Sciatic nerve (tissue), 2 donors: ENCODE results near the gene INSL3. TPM values are rescaled to one million over a fixed set of nuclear protein-coding genes. Genes with fewer than 3 reads are reported as not detected.
A peak's percentile ranks its signal among the peaks of the same experiment; 100 is the strongest.
"Not testable (repeated sequence)": the region's sequence is repeated elsewhere in the genome, so short reads cannot be mapped to it uniquely, and the experiment has no call there.

Source experiments
- ATAC-seq: fragments of 200-7000 bp; cut with Tn5 transposase; one replicate; pipeline ENCODE4 v1.9.1; 2020; ENCODE audit warnings: mild to moderate bottlenecking, moderate library complexity
- DNase-seq: peaks from one replicate; pipeline ENCODE4 v3.0.0-alpha.2; 2020; ENCODE audit warnings: low spot score
- intact Hi-C: fragments of 100-400 bp; cut with DNase I; formaldehyde crosslinking; loops from one replicate; pipeline ENCODE4 v1.14.2; 2022
- total RNA-seq: library from RNA; stranded (reverse); fragmentation: NEBNext Ultra II Directional; extraction: Animal tissue kit (Norgen Biotek cat#: 25700); gene quantifications from one replicate; pipeline ENCODE4 v1.2.1, GENCODE V29; 2021
- donor health status: DM: no; HTN: no; CAD: no.
- donor health status: DM: no; HTN: no; CAD: no.

INSL3 gene
- total RNA-seq, 1 donor from 2014 or later: not detected

DNA sequence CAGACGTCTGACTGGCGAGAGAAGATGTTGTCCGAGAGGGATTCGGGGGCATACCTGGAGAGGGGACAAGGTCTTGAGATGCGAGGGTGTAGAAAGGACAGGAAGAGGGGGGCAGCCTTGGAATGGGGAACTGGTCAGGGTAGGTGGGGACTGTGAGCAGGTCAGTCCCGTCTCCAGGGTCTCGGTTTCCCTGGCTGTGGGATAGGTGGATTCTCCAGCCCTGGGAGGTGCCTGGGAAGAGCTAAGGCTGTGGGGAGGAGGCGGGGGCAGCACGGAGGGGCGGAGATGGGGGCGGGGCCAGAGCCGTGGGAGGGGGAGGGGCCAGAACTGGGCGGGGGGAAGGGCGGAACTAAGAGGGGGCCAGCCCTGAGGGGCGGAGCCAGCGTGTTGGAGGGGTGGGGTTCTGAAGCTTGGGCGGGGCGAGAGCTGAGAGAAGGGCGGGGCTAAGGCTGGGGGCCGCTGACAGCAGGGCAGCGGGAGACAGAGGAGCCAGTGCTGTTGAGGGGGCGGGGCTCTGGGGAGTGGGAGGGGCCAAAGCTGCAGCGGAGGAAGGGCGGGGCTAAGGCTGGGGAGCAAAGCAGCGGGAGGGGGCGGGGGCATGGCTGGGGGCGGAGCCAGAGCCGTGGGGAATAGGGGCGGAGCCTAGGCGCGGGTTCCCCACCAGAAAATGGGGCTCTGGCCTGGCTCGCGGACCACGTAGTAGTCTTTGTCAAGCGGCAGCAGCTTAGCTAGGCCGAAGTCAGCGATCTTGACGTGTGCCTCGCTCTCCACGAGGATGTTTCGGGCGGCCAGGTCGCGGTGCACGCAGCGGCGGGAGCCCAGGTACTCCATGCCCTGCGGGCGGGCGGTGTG, 9.5 kb upstream of the INSL3 start:
- peak; percentile 90 for DNase-seq
- intact Hi-C loops: no loop called here

DNA sequence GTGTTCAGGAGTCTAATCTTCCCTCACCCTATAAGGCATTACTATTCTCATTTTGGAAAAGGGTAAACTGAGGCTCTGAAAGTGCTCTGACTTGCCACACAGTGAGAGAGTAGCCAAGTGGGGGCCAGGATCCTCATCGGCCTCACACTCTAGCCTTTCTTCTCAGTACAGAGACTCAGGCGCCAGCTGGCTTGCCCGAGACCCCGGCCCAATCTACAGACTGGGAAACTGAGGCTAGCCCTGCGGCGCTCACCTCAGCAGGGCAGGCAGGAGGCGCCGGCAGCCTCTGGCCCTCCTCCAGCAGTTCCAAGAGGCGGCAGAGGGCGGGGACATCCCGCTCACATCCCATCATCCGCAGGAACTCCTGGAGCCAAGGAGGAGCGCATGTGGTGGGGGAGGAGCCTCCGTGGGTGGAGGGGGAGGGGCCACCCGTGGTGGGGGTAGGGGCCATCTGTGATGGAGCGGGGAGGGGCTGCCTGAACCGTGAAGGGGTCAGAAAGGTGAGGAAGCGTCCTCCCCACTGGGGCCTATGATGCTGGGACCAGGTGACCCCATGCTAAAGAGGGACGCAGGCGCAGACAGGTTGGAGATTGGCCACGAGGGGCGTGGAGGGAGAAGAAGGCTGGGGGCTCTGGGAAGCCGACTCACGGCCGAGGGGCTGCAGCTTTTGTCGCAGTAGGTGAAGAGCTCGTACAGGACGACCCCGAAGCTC, 8.7 kb upstream of the INSL3 start:
- intact Hi-C loops: no loop called here
- peak; percentile 49 for ATAC-seq

More for the DNA sequence above, 9.5 kb upstream of the INSL3 start:
- peak; percentile 96 for ATAC-seq

DNA sequence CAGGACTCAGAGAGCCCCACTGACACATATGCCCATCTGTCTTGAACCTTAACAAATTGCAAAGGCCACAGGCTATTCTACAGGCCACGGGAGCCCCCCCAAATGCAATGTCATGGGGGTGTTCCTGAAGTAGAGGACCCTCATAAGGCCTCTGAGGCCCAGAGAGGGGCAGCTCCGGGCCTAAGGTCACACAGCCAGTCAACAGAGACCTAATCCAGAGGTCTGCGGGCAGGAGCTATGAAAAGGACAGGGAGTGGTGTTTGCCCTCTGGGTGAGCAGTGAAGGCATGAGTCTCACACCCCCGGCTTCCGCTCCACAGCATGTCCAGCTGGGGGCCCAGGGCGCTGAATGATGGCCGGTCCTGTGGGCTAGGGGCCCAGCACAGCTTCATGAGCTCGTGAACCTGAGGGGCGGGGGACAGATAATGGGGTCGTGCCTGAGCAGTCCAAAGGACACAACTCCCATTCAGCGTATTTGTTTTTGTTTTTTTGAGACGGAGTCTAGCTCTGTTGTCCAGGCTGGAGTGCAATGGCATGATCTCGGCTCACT, 5.3 kb upstream of the INSL3 start:
- ATAC-seq: no peak
- intact Hi-C loops: no loop called here
- DNase-seq: no peak

More for the DNA sequence above, 8.7 kb upstream of the INSL3 start:
- DNase-seq: peak; percentile 68

DNA sequence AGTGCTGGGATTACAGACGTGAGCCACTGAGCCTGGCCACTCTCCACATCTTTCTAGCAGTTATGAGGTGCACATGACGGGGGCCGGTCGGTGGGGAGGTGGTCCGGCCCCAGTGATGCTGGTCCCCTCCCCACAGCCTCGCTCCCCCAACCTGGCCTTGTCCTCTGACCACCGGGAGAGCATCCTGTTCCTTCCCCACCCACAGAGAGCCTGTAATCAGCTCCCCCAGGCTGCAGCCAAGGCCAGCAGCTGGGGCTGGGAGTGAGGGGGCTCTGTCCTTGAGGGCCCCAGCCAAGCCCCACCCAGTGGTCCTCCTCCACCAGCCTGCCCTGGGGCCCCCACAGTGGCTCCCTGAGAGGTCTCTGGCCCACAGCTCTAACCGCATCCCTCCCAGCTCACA, 3.0 kb upstream of the INSL3 start:
- intact Hi-C loops: no loop called here
- ATAC-seq (no peak), DNase-seq (no peak)

DNA sequence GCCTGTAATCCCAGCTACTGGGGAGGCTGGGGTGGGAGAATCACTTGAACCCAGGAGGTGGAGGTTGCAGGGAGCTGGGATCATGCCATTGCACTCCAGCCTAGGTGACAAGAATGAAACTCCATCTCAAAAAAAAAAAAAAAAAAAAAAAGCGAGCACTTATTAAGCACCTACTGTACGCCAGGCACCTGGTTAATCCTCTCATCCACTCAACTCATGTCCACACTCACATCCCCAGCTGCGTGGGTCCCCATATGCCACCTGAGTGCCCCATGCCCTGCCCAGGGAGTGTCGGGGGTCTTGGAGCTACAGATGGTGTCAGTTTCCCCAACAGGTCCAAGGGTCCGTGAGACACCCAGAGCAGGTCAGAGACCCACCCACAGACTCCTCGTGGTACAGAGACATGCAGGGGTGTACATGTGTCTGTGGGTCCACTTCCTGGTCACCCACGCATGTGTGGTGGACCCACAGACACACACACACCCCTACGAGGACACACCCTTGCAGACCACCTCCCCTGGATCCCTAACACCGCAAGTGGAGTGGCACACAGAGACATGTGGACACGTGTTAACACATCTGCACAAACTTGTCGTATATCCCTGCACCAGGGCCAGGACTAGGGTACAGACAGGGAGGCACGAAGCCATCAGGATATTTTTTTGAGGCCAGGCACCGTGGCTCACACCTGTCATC, 3.5 kb downstream of the INSL3 start:
- intact Hi-C loops: no loop called here
- no peak for ATAC-seq

DNA sequence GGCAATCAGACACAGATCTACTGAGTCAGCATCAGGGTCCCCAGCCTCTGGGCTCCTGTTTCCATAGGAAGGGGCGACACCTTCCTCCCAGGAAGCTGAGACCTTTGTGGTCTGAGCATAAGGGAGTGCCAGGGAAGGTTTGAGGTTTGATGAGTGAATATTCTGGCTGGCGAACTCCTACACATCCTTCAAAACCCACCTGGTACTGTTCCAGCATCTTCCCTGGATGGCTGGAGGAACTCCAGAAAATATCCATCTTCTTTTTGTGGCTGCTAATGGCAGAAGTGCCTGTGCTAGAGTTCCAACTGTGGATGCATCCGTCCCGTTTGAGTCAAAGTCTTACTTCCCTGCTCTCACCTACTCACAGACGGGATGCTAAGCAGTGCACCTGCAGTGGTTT, 9.2 kb downstream of the INSL3 start:
- intact Hi-C loops: no loop called here
- DNase-seq (no peak), ATAC-seq (no peak)

More for the DNA sequence above, 3.5 kb downstream of the INSL3 start:
- no peak for DNase-seq

DNA sequence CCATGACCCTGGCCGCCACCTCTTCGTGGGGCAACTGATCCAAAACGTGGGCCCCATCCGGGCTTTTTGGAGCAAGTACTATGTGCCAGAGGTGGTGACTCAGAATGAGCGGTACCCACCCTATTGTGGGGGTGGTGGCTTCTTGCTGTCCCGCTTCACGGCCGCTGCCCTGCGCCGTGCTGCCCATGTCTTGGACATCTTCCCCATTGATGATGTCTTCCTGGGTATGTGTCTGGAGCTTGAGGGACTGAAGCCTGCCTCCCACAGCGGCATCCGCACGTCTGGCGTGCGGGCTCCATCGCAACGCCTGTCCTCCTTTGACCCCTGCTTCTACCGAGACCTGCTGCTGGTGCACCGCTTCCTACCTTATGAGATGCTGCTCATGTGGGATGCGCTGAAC, 9.6 kb downstream of the INSL3 start:
- DNase-seq (no peak), ATAC-seq (no peak)
- intact Hi-C loops: no loop called here

DNA sequence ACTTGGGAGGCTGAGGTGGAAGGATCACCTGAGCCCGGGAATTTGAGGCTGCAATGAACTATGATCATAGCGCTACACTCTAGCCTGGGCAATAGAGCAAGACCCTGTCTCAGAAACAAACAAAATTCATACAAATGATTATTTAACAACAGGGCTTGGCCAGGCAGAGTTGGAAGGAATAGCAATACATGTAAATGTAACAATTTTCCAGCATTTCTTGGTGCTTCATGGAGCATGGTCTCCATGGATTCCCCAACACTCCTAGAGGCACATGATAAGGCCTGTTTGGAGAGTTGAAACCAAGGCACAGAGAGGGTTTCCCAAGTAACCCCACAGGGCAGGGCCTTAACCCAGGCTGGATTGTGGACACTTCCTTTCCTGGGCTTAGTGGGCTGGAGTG, 10.2 kb downstream of the INSL3 start:
- intact Hi-C loops: no loop called here
- ATAC-seq (no peak), DNase-seq (no peak)

DNA sequence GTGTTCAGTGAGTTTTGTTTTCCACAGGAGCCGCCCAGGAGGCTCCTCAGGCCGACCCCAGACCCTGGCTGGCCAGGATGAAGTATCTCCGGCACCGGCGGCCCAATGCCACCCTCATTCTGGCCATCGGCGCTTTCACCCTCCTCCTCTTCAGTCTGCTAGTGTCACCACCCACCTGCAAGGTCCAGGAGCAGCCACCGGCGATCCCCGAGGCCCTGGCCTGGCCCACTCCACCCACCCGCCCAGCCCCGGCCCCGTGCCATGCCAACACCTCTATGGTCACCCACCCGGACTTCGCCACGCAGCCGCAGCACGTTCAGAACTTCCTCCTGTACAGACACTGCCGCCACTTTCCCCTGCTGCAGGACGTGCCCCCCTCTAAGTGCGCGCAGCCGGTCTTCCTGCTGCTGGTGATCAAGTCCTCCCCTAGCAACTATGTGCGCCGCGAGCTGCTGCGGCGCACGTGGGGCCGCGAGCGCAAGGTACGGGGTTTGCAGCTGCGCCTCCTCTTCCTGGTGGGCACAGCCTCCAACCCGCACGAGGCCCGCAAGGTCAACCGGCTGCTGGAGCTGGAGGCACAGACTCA, 13.5 kb downstream of the INSL3 start:
- DNase-seq (no peak), ATAC-seq (no peak)
- intact Hi-C loops: no loop called here

DNA sequence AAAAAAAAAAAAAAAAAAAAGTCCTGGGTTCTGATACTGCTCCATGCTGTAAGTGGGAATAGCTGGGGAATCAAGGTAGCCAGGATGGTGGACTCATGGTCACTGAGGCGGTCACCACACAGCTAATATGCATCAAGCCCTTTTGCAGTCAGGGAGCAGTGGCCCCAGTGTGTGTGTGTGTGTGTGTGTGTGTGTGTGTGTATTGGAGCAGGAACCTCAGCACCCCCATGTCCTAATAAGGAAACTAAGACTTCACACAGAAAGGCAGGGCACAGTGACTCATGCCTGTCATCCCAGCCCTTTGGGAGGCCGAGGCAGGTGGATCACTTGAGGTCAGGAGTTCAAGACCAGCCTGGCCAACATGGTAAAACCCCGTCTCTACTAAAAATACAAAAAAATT, 14.4 kb downstream of the INSL3 start:
- ATAC-seq: no peak
- DNase-seq: no peak
- intact Hi-C loops: no loop called here

DNA sequence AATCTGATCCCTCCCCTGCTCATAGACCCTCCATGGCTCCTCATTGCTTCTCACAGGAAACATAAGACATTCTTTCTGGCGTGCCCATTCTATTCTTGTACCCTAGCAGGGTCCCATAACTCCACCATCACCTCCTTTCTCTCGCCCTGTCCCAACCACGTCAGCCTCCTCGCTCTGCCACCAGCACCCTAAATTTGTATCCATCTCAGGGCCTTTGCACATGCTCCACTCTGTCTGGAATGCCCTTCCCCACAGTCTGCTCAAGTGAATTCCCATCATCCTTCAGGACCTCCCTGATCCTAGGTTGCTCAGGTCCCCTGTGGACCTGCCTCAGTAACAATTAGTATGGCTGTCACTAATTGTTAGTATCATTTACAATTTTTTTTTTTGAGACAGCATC, 15.9 kb downstream of the INSL3 start:
- intact Hi-C loops: no loop called here
- no peak for ATAC-seq

DNA sequence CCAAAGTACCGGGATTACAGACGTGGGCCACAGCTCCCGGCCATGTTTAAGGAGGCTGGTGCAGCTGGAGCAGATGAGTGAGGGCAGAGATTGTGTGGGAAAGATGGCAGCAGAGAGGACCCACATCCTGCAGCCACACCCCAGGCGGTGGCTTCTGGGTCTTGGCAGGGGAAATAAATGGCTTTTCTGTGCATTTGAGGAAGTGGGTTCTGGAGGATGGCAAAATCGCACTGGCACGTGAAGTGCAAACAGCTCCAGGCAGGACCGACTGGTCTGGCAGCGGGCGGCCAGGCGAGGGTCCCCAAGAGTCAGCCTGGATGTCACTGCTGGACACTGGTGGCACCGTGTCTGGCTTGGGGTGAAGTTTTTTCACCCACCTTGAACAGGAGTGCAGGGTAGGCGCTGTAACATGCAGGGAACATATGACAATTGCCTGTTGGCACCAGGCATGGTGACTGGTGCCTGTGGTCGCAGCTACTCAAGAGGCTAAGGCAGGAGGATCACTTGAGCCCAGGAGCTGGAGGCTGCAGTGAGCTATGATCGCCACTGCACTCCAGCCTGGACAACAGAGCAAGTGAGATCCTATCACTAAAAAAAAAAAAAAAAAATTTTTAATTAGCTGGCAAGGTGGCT, 17.9 kb downstream of the INSL3 start:
- intact Hi-C loops: no loop called here
- DNase-seq: no peak
- ATAC-seq: no peak

More for the DNA sequence above, 15.9 kb downstream of the INSL3 start:
- DNase-seq: no peak

DNA sequence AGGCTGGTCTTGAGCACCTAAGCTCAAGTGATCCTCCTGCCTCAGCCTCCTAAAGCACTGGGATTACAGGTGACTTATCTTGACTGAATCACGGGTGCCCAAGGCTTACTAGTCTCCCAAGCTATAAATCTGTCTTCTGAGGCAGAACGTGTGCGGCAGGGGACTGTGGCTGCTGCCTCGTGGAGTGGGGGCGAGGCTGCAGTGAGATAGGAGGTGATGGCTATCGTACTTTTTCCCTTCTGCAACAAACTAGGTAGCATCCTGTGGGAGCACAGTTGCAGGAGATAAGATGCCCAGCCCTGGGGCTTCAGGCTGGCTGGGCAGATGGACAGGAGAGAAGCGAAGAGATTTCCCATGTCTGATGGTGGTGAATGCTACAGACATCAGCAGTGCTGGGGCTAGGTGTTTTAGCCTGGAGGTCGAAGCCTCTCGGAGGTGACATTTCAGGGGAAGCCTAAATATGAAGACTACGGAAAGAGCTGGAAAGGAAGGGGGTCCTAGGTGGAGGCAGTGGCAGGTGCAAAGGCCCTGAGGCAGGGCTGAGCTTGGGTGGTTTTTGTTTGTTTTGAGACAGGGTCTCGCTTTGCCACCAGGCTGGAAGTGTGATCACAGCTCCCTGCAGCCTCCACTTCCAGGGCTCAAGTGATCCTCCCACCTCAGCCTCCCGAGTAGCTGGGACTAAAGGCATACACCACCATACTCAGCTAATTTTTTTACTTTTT, 19.0 kb downstream of the INSL3 start:
- intact Hi-C loops: no loop called here
- DNase-seq (no peak), ATAC-seq (no peak)

DNA sequence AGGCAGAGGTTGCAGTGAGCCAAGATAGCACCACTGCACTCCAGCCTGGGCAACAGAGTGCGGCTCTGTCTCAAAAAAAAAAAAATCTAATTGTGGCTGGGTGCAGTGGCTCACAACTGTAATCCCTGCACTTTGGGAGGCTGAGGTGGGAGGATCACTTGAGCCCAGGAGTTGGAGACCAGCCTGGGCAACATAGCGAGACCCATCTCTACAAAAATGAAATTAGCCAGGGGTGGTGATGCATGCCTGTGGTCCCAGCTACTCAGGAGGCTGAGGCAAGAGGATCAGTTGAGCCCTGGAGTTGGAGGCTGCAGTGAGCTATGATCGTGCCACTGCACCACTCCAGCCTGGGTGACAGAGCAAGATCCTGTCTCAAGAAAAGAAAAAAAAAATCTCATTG, 22.7 kb downstream of the INSL3 start:
- not testable (repeated sequence) for ATAC-seq, DNase-seq
- intact Hi-C loops: loop anchor here (10.0 kb wide), 1 partner anchor 94 kb away; no protein-coding TSS in a partner anchor

DNA sequence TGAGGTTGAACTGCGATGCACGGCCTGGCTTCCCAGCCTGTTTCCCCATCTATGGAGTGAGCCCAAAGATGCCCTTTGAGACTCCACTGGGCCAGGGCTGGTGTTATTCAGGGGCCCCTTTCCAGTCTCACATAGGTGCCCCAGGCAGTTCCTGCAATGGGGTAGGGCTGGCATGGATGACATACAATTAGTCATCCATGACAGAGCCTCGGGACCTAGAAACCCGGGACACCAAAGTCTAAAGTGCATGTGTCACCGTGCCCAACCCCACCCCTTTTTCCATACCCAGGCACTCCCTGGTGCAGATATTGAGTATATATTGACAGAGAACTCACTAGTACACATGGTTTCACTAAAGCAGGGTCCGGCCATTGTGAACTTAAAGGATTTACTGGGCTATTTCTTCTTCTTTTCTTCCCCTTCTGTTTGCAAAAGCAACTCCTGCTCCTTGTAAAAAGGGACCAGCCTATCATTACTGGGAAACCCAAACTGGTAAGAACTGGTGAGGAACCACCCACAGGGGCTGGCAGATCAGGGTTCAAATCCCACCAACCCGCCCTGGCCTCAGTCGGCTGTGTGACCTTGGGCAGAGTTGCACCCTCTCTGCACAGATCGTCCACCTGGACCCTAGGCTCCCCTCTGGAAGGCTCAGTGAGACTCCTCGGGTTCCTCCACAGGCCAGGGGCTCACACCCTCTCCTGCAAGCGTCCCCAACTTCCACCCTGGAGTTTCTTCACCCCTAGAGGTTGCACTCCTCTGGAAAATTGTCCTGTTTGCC, 23.7 kb downstream of the INSL3 start:
- ATAC-seq (no peak), DNase-seq (no peak)
- intact Hi-C loops: loop anchor here (10.0 kb wide), 1 partner anchor 93 kb away; no protein-coding TSS in a partner anchor

DNA sequence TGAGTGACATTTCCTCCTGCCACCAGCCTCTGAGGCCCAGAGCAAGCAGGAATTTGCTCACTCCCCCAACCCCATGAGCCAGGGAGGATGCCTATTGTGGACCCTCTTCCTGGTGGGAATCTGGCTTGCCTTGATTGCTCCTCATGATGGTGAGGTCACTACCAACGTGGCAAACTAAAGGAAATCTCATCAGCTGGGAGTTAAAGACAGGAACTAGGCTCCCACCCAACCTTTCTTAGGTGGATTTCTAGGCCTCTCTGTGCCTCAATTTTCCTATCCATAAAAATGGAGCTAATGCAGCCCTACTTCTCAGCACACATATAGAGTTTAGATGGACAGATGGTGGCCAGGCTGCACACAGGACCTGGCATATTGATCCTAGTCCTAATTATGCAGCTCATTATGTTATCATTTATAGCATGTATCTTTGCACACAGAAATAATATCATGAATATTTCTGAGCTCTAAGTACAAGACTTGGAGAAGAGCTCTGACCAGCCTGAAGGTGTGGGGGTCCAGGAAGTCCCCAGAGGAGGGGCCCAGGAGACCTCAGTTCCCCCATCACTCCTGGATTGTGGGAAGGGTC, 24.4 kb downstream of the INSL3 start:
- ATAC-seq: no peak
- intact Hi-C loops: loop anchor here (10.0 kb wide), 1 partner anchor 92 kb away; no protein-coding TSS in a partner anchor
- DNase-seq: no peak
